K562 (cell line): Measurements from ENCODE around the gene ABHD3. TPM values are rescaled to one million over a fixed set of nuclear protein-coding genes. Genes with fewer than 3 reads are reported as not detected.

Experiments
- EZH2 ChIP-seq: IDR thresholded peaks from 2 replicates; pipeline ENCODE4 v1.6.1; 2012; ENCODE audit warnings: low read depth, mild to moderate bottlenecking, inconsistent platforms, low read length, borderline replicate concordance
- POLR2A ChIP-seq: fragments of 450-650 bp; conservative IDR thresholded peaks from 2 replicates; pipeline ENCODE4 v1.6.1; 2016
- RERE ChIP-seq: sonication (generic); formaldehyde crosslinking; IDR thresholded peaks from 2 replicates; pipeline ENCODE4 v1.8.0; 2023; ENCODE audit warnings: missing genetic modification reagents, mild to moderate bottlenecking, borderline replicate concordance
- STAG1 ChIP-seq: sonication (generic); formaldehyde crosslinking; IDR thresholded peaks from 2 replicates; pipeline ENCODE4 v1.5.0; 2020; ENCODE audit warnings: missing genetic modification reagents, borderline replicate concordance
- VEZF1 ChIP-seq: fragments of 200-800 bp; sonication (Bioruptor generic); IDR thresholded peaks from 2 replicates; pipeline ENCODE4 v1.6.1; 2017; ENCODE audit warnings: missing genetic modification characterization, missing compliant biosample characterization
- ZBTB11 ChIP-seq, 3 experiments: fragments of 200-800 bp in 1 of 3; fragments of 250-450 bp in 1 of 3; fragments of 450-650 bp in 1 of 3; sonication (Bioruptor Pico) in 1 of 3; sonication (Bioruptor generic) in 1 of 3; formaldehyde crosslinking in 1 of 3; IDR thresholded peaks; 2 replicates each; pipeline versions ENCODE4 v1.6.1 to v1.8.0; 2016 to 2022; ENCODE audit warnings: mild to moderate bottlenecking in 2 of 3, missing genetic modification characterization in 2 of 3, missing compliant biosample characterization in 1 of 3, moderate library complexity in 1 of 3
- ZC3H11A ChIP-seq: IDR thresholded peaks from 2 replicates; pipeline ENCODE4 v1.6.1; 2012; ENCODE audit warnings: low read depth, low read length, improper control_type of control experiment
- ZFX ChIP-seq: sonication (generic); formaldehyde crosslinking; IDR thresholded peaks from 2 replicates; pipeline ENCODE4 v1.8.0; 2022; ENCODE audit warnings: mild to moderate bottlenecking, missing genetic modification reagents, moderate library complexity
- ZNF395 ChIP-seq: fragments of 200-800 bp; sonication (Bioruptor generic); IDR thresholded peaks from 2 replicates; pipeline ENCODE4 v1.6.1; 2017; ENCODE audit warnings: missing genetic modification characterization, missing compliant biosample characterization
- ZNF511 ChIP-seq: sonication (generic); formaldehyde crosslinking; IDR thresholded peaks from 2 replicates; pipeline ENCODE4 v1.8.0; 2022; ENCODE audit warnings: mild to moderate bottlenecking, missing genetic modification reagents
- ZNF717 ChIP-seq: fragments of 250-450 bp; sonication (Bioruptor Pico); IDR thresholded peaks from 2 replicates; pipeline ENCODE4 v1.5.0; 2021
- polyA plus RNA-seq, 8 experiments: library from polyadenylated mRNA; depleted of rRNA in 4 of 8; stranded (reverse) in 5 of 8; unstranded in 3 of 8; fragments of >200 nt; fragmentation: Nextera tagmentation in 2 of 8; fragmentation: Illumina TruSeq in 1 of 8; extraction: Ambion mirVana in 2 of 8; extraction: Trizol in 1 of 8; gene quantifications; 2 replicates each; pipeline versions ENCODE4 v1.2.1 to v1.2.3, GENCODE V29; 2011 to 2014; ENCODE audit warnings: inconsistent platforms in 1 of 8, missing spikeins in 1 of 8
- total RNA-seq, 7 experiments: library from RNA; depleted of rRNA in 6 of 7; stranded (reverse); fragments of >200 nt in 6 of 7; fragmentation: Illumina TruSeq in 2 of 7; extraction: Trizol in 2 of 7; gene quantifications; 2 replicates each; pipeline versions ENCODE4 v1.2.1 to v1.2.3, GENCODE V29; 2011 to 2021; ENCODE audit warnings: low replicate concordance in 1 of 7

Gene ABHD3
- total and polyA plus RNA-seq, 9 of the 15 experiments (the other 6 are each of a cell fraction or from before 2014, with no cell fraction given): 6.3 to 38.8 (median 19.4) TPM

GRCh38 chr18:21741312-21741561 is 36.7 kb upstream of the ABHD3 start (continued):
- TF ChIP-seq ZBTB11 (CRISPR knock-in tag; IDR thresholded peaks at IDR 0.05): 0 out of 6 replicates have a peak, but pooled peaks of 1 of the 3 experiments have one; percentile 17
- TF ChIP-seq ZNF717: no peak
- TF ChIP-seq RERE (CRISPR knock-in tag): no peak
- TF ChIP-seq POLR2A: no peak
- peak; percentile 57 for TF ChIP-seq VEZF1 (CRISPR knock-in tag)
- TF ChIP-seq ZNF511: no peak
- no peak for TF ChIP-seq EZH2
- no peak for TF ChIP-seq ZC3H11A
- TF ChIP-seq ZNF395 (CRISPR knock-in tag): 0 out of 2 replicates have a peak, but pooled peaks have one; percentile 18
- 0 out of 2 replicates have a peak, but pooled peaks have one; percentile 6 for TF ChIP-seq ZFX (CRISPR knock-in tag)
- TF ChIP-seq STAG1 (CRISPR knock-in tag): no peak
- TF ChIP-seq, all 486 proteins: peak for 11
